Measurements from ENCODE around the gene LRRIQ4. TPM values are rescaled to one million over a fixed set of nuclear protein-coding genes. Genes with fewer than 3 reads are reported as not detected.

The LRRIQ4 gene
- total RNA-seq, 1 donor from 2014 or later, result 0.04 TPM

DNA sequence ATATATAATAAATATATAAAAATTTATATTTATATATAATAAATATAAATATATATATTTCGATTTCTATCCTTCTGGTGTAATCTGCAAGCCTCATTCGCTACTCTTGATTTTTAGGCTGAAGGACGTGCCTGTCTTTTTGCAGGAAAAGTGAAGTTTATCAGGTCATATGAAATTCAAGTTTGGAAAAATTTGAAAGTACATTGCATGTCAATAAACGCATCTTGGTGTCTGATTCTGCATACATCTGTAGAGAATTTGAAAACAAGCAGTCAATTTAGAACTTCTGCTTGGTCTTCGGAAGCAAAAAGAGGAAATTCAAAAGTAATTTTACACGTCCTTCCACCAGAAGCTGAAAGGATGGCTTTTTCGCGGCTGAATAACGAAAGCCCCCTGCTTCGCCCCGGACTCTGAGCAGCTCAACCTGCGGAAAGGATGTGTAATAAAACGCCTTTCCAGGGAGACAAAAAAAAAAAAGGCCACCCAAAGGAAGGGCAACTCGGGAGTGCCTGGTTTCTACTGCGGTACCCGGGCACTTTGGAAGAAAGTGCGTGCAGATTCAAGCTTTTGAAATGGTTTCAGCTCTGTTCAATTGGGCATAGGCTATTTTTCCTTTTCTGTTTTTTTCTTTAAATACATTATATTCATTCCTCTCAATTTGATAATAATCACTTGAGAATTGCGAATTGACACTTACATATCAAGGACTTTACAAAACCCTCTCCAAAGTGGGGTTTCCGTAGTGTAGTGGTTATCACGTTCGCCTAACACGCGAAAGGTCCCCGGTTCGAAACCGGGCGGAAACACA, 41.0 kb upstream of the LRRIQ4 start:
- TF ChIP-seq CTCF (IDR thresholded peaks at IDR 0.05; ENCODE audit: insufficient read depth, low read length, poor library complexity, severe bottlenecking), result no peak
- no peaks in the 10 kb centered on the region for H3K27me3 ChIP-seq (ENCODE audit: control insufficient read depth, insufficient read depth, low read length)
- peak overlapping the region; percentile 88 for H3K4me3 ChIP-seq (ENCODE audit: low read depth, low read length)
- no peak for DNase-seq (ENCODE audit: low read depth)
- no peaks in the 10 kb centered on the region for H3K36me3 ChIP-seq (ENCODE audit: control insufficient read depth, insufficient read depth, low read length)

DNA sequence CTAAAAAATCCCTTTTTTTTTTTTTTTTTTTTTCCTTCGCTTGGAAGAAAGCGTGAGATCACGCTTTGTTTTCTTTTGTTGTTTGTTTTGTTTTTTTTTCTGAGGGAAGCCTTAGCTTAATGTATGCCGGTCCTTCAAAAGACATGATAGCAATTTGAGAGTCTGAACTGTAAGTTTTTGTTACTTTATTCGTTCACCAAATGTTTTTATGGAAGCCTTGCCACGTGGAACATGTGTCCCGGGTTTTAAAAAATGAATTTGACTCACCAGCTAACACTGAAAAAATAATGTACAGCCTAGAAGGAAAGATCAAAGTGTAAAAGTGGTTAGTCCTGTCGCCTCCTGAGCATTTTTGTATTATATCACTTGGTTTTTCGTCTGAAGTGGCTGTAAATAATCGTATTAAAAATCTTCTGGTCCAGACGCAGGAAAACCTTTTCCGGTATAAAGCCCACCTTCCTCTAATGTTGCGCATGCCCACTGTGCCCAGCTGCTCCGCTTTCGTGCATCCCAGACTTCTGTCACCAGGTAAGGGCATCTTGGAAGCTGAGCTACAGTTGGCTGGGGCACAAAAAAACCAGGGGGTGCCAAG, 40.3 kb upstream of the LRRIQ4 start:
- DNase-seq (ENCODE audit: low read depth), result no peak
- no peak for TF ChIP-seq CTCF (IDR thresholded peaks at IDR 0.05; ENCODE audit: insufficient read depth, low read length, poor library complexity, severe bottlenecking)
- H3K4me3 ChIP-seq (ENCODE audit: low read depth, low read length), result peak overlapping the region; percentile 88
- H3K27me3 ChIP-seq (ENCODE audit: control insufficient read depth, insufficient read depth, low read length), result no peaks in the 10 kb centered on the region
- H3K36me3 ChIP-seq (ENCODE audit: control insufficient read depth, insufficient read depth, low read length), result no peaks in the 10 kb centered on the region

DNA sequence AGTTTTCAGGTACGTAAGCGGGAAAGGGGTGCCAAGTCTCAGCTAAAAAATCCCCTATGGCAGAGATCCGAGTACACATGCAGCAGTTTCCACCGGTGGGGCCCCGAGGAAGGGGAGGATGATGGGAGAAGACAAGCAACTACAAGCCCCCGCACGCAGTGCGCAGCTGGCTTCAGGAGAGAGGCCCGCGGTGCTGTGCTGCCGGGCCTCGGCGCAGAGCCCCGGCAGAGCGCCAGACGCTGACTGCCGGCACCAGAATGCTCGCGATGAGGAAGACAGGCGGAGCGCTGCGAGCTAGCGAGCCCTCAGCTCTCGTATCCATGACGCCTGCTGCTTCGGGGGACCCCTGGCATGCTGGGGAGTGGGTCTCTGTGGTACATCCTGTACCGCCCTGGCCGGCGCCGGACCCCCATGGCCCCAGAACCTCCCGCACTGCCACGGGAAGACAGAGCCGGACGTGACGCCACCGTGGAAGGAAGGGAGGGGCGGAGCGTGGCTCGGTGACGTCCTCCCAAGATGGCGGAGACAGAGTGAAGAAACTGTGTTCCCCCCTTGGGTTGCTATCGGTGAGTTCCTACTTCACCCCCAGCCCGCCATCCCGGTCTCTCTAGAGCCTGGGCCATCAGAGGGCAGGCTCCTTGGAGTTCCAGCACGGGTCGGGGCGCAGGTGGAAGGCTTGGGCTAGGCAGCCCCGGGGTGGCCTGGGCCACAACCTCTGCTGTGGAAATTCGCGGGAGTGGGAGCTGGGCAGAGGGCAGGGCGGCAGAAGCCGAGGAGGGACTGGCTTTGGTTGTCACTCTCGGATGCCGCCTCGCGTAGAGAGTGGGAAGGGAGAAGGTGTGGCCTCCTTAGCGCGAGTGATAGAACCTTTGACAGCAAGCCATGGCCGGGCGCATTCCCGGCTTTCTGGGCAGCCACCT, 39.5 kb upstream of the LRRIQ4 start, which contains the start of gene MYNN:
MYNN (plus strand) TSS at position 500 of the 920 bp plus-strand sequence. CDS start 900 bp downstream, outside the sequence.
- peak; percentile 15 for TF ChIP-seq CTCF (IDR thresholded peaks at IDR 0.05; ENCODE audit: insufficient read depth, low read length, poor library complexity, severe bottlenecking)
- Histone ChIP-seq H3K27me3 (ENCODE audit: control insufficient read depth, insufficient read depth, low read length) (no peaks in the 10 kb centered on the region), H3K4me3 (ENCODE audit: low read depth, low read length) (peak within 1 kb of the TSS; percentile 88), H3K36me3 (ENCODE audit: control insufficient read depth, insufficient read depth, low read length) (no peaks in the 10 kb centered on the region)
- no peak for DNase-seq (ENCODE audit: low read depth)

- no peak for TF ChIP-seq CTCF (IDR thresholded peaks at IDR 0.05; ENCODE audit: insufficient read depth, low read length, poor library complexity, severe bottlenecking)
- Histone ChIP-seq H3K4me3 (ENCODE audit: low read depth, low read length) (peak overlapping the region; percentile 88), H3K36me3 (ENCODE audit: control insufficient read depth, insufficient read depth, low read length) (peaks cover 1% of the 10 kb centered on the region), H3K27me3 (ENCODE audit: control insufficient read depth, insufficient read depth, low read length) (no peaks in the 10 kb centered on the region)
- DNase-seq (ENCODE audit: low read depth), result no peak
These were observed 38.5 kb upstream of the LRRIQ4 start for GRCh38 chr3:169774186-169774585.

GRCh38 chr3:169777822-169778221, 34.8 kb upstream of the LRRIQ4 start:
- DNase-seq (ENCODE audit: low read depth), result no peak
- Histone ChIP-seq H3K4me3 (ENCODE audit: low read depth, low read length) (no peak overlapping the region), H3K36me3 (ENCODE audit: control insufficient read depth, insufficient read depth, low read length) (peaks cover 1% of the 10 kb centered on the region), H3K27me3 (ENCODE audit: control insufficient read depth, insufficient read depth, low read length) (no peaks in the 10 kb centered on the region)
- TF ChIP-seq CTCF (IDR thresholded peaks at IDR 0.05; ENCODE audit: insufficient read depth, low read length, poor library complexity, severe bottlenecking), result no peak
